Stimulated activated effector memory CD8-positive, alpha-beta T cell treated with anti-CD3 and anti-CD28 coated beads, Interleukin-12 subunit alpha, Interleukin-12 subunit beta, amount 100 ng/mL, for 72 hours (primary cell): ENCODE measurements around the gene CCND1.
"Not testable (repeated sequence)": the region's sequence is repeated elsewhere in the genome, so short reads cannot be mapped to it uniquely, and the experiment has no call there.

Experiments used
- ATAC-seq: fragments of 150-1000 bp; cut with Tn5 transposase; 2 replicates; pipeline ENCODE4 v1.10.0; 2021
- DNase-seq, 2 donors: peaks; one replicate each; pipeline ENCODE4 v3.0.0; 2021 to 2022; ENCODE audit warnings: low spot score in 2 of 2
- H3K27ac Mint-ChIP-seq: one replicate; pipeline ENCODE4 v1.8.0; 2022; ENCODE audit warnings: mild to moderate bottlenecking, mixed read lengths
- H3K36me3 Mint-ChIP-seq: one replicate; pipeline ENCODE4 v1.8.0; 2022; ENCODE audit warnings: mild to moderate bottlenecking, mixed read lengths
- H3K4me1 Mint-ChIP-seq: one replicate; pipeline ENCODE4 v1.8.0; 2022; ENCODE audit warnings: mixed read lengths
- H3K4me3 Mint-ChIP-seq: one replicate; pipeline ENCODE4 v1.8.0; 2022; ENCODE audit warnings: mild to moderate bottlenecking, mixed read lengths
- H3K9me3 Mint-ChIP-seq: one replicate; pipeline ENCODE4 v1.8.0; 2022; ENCODE audit warnings: mixed read lengths

CCND1 gene

DNA sequence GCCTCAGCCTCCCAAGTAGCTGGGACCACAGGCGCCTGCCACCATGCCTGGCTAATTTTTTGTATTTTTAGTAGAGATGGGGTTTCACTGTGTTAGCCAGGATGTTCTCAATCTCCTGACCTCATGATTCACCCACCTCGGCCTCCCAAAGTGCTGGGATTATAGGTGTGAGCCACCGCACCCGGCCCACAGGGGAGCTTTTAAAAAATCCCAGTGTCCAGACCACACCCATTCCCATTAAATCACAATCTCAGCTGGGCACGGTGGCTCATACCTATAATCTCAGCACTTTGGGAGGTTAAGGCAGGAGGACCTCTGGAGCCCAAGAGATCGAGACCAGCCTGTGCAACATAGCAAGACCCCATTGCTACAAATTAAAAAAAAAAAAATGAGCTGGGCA is 55.0 kb downstream of the CCND1 start:
- H3K9me3 Mint-ChIP-seq, ATAC-seq, H3K4me1 Mint-ChIP-seq, H3K27ac Mint-ChIP-seq, H3K36me3 Mint-ChIP-seq, DNase-seq, H3K4me3 Mint-ChIP-seq: not testable (repeated sequence)

DNA sequence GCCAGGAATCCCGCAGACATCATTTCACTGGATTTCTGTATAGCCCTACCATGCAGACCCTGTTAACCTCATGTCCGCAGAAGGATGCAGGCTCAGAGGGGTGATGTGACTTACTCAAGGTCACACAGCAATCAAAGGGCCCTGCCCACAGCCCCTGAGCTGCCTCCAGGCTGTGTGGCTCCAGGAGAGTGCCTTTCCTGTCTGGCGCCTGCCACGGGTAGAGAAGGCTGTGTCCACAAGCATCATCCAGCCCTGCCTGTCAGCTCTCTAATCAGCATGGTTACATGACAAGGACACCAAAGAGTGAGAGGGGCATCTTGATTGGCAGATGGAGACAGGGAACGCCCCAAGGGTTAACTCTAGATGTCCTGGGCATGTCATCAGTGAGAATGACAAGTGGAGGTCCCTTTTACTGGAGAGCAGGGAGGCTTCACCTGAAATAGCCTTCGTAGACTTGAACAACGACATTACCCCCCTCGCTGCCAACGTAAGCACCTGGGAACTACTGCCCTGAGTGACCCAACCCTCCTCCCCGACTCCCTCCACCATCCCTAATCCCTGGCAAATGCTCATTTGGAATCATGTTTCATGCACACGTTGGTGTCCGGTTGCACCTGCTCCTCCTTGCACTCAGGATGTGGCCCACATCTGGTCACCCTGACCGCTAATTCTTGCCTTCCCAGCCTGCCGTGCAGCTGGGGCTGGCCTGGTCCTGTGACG is 56.0 kb downstream of the CCND1 start:
- Mint-ChIP-seq H3K4me3 (no peak overlapping the region), H3K36me3 (no peaks in the 10 kb centered on the region), H3K4me1 (no peaks in the 10 kb centered on the region), H3K27ac (no peak overlapping the region), H3K9me3 (no peaks in the 10 kb centered on the region)
- ATAC-seq: no peak
- DNase-seq: no peak

DNA sequence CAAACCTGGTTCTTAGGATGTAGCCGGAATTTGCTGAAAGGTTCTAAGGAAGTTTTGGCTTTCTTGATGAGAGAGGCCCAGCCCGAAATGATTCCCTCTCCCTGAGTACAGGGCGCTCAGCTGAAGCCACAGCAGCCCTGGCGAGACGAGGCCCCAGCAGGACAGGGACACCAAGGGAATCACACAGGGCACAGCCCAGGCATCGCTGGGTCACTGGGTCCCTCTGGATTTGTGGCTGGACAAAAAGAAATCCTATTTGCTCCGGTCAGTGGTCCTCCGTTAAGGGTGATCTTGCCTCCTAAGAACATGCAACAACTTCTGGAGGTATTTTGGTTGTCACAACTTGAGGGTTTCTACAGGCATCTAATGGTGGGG is 56.5 kb downstream of the CCND1 start:
- no peak overlapping the region for H3K4me3 Mint-ChIP-seq
- H3K4me1 Mint-ChIP-seq: no peaks in the 10 kb centered on the region
- ATAC-seq (no peak), DNase-seq (no peak)
- H3K27ac Mint-ChIP-seq: no peak overlapping the region
- H3K9me3 Mint-ChIP-seq: no peaks in the 10 kb centered on the region
- H3K36me3 Mint-ChIP-seq: no peaks in the 10 kb centered on the region

DNA sequence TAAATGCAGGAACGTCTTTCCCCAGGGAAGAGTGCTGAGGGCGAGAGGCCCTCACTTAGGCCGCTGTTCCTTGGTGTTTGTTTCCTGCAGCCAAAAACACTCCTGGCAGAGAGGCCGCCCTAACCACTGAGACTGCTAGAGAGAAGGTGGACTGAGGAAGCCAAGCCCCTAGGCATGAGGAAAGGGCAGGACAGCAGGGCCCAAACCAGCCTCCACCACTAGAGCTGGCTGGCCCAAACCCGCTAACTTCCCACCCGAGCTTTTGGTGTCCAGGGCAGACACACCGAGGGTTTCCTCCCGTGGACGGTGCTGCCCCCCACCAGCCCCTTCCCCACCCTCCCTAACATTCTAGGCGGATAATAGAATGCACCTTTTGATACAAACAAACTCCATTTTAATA is 56.9 kb downstream of the CCND1 start:
- Mint-ChIP-seq H3K4me1 (no peaks in the 10 kb centered on the region), H3K36me3 (no peaks in the 10 kb centered on the region), H3K4me3 (no peak overlapping the region), H3K27ac (no peak overlapping the region), H3K9me3 (no peaks in the 10 kb centered on the region)
- ATAC-seq (no peak), DNase-seq (no peak)

DNA sequence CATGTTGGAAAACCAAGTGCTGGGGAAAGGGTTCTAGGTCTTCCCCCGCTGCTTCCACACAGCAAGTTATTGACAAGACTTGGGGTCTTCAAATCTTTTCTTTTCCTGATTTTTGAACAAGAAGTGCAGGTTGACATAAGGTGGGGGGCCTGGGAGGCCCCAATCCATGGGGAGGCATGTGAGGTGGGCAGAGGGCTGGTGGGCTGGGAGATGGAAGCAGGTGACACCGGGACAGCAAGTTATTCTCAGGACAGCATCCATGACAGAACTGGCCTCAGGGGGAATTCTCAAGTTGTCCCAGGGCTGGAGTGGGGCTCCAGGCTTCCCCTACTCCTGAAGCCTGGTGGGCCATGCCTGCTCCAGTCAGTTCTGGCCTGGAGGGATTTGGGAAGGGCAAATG is 57.4 kb downstream of the CCND1 start:
- DNase-seq: no peak
- ATAC-seq: no peak
- no peaks in the 10 kb centered on the region for H3K9me3 Mint-ChIP-seq
- H3K4me3 Mint-ChIP-seq: no peak overlapping the region
- H3K27ac Mint-ChIP-seq: no peak overlapping the region
- no peaks in the 10 kb centered on the region for H3K4me1 Mint-ChIP-seq
- no peaks in the 10 kb centered on the region for H3K36me3 Mint-ChIP-seq

DNA sequence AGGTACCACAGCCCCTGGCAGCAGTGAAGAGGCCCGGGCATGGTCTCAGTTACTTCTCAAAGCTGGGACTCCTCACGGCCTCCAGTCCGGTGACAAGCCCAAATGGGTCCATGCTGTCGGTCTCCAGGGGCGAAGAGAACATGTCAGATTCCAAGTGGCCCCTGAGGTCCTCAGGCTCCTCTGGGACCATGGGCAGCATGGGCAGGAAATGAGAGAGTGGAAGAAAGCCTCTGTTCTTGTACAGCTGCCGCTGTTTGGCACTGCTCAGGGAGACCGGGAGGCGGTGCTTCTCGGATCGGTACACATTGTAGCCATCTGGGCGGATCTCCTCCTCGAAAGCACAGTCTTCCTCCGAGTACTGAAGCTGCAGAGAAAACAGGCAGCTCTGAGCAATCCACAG is 58.3 kb downstream of the CCND1 start:
- H3K9me3 Mint-ChIP-seq: no peaks in the 10 kb centered on the region
- H3K36me3 Mint-ChIP-seq: no peaks in the 10 kb centered on the region
- no peaks in the 10 kb centered on the region for H3K4me1 Mint-ChIP-seq
- ATAC-seq (no peak), DNase-seq (no peak)
- H3K27ac Mint-ChIP-seq: no peak overlapping the region
- H3K4me3 Mint-ChIP-seq: no peak overlapping the region

DNA sequence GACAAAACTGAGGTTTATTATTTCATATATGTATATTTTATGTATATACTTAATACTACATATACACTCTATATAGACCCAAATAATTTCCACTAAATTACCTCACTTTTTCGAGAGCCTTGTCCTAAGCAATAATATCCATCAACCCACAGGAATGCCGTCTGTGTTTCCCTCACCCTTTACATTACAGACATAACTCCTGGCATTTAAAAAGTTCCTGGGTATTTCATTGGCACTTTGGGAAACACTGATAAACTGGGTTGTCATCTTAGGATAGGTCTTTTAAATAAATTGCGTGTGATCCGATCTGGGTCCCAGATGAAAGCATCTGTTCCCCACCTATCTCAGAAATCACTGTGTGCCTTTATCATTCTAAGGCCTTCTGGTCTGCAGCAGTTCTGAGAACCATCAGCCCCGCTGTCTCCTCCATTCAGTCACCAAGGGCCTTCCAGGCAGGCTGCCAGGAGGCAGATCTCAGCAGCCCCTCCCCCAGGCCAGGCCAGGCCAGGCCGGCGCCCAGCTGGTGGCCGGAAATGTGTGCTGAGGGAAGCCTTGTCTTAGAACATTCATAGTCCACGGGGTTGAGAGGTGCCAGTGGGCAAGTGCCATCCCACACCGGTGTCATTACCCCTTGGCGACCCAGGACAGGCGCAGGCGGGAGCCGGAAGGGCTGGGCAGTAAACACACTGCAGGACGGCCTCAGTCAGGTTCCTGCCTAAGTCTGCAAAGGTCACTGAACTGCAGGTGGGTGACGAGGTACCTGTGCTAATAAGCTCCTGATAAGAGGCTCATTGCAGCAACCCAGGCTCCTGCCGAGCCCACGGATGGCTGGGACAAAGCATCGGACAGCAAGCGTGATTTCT is 59.6 kb downstream of the CCND1 start:
- Mint-ChIP-seq H3K9me3 (no peaks in the 10 kb centered on the region), H3K4me3 (no peak overlapping the region), H3K4me1 (peaks cover 4% of the 10 kb centered on the region), H3K27ac (no peak overlapping the region), H3K36me3 (no peaks in the 10 kb centered on the region)
- DNase-seq (no peak), ATAC-seq (no peak)

DNA sequence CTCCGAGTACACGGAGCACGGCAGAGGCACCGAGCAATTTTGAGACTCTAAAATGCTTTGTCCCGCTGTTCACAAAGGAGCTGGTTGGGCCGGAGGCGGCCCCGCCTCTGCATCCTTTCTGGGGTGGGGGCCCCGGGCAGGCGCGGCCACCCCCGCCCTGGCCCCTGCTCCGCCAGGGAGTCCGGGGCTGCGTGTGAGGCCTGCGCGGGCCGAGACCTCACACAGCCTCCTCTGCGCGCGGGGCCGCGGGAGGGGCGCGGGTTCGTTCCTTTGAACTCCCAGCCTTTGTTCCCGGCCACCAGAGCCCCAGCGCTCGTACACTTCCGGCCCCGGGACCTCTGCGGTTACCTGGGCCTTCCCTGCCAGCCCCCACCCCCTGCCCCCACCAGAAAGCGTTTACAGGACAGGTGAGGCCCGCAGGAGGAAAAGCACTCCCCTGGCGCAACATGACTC is 61.3 kb downstream of the CCND1 start:
- ATAC-seq (no peak), DNase-seq (no peak)
- no peaks in the 10 kb centered on the region for H3K9me3 Mint-ChIP-seq
- no peaks in the 10 kb centered on the region for H3K36me3 Mint-ChIP-seq
- H3K4me1 Mint-ChIP-seq: peaks cover 11% of the 10 kb centered on the region
- no peak overlapping the region for H3K4me3 Mint-ChIP-seq
- H3K27ac Mint-ChIP-seq: no peak overlapping the region

DNA sequence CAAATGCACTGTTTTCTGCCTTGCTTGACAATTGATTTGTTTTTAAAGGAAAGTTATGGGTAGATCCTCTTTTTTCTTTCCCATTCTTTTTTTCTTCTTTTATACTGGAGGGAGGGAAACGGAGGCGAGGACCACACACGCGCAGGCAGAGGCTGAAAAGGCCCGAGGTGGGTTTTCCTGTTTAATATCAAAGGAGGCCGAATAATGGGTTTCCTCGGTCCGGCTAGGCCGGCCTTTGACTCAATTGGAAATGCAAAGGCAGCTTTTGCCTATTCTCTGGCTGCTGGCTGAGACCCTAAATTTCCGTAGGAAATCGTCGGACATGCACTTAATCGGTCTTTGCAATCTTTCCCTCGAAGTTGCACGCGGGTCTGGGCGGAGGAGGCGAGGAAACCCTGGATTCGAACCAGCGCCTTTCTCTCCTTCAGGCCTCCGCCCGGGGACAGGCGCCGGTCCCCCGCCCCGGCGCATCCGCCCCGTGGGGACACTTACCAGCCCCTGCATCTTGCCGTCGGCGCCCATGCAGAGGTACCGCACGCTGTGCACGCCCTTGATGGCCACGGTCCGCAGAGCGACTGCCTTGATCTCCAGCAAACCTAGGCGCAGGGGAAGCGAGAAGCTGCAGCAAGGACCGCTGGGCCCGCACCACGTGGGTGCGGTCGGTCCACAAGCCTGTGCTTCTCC is 62.0 kb downstream of the CCND1 start:
- Mint-ChIP-seq H3K4me3 (no peak overlapping the region), H3K4me1 (peaks cover 11% of the 10 kb centered on the region)
- no peak for ATAC-seq

DNA sequence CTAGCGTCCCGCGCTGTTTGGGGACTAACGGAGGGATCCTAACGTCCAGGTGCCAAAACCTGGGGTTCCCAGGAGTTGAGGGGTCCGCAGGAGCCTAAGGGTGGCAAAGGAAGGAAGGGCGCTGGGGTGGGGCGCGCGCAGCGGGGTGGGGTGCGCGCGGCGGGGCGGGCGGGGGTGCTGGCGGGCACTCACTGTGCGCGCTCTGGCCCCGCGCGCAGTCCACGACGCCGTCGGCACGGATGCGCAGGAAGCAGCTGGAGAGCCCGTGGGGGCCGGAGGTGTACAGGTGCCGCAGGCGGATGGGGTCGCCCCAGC is 62.5 kb downstream of the CCND1 start:
- no peaks in the 10 kb centered on the region for H3K36me3 Mint-ChIP-seq
- no peak overlapping the region for H3K4me3 Mint-ChIP-seq
- H3K9me3 Mint-ChIP-seq: no peaks in the 10 kb centered on the region
- H3K27ac Mint-ChIP-seq: no peak overlapping the region
- ATAC-seq: no peak
- peaks cover 11% of the 10 kb centered on the region for H3K4me1 Mint-ChIP-seq
- DNase-seq: no peak

More for the DNA sequence above, 62.0 kb downstream of the CCND1 start:
- Mint-ChIP-seq H3K36me3 (no peaks in the 10 kb centered on the region), H3K27ac (no peak overlapping the region), H3K9me3 (no peaks in the 10 kb centered on the region)
- DNase-seq: no peak
